DOHH2 (cell line): Measurements from ENCODE around the gene SLC22A14.

Experiments
- CTCF ChIP-seq: fragments of 200-600 bp; sonication (generic); IDR thresholded peaks from one replicate; pipeline ENCODE4 v1.5.1; 2014; ENCODE audit warnings: antibody characterized with exemption, mild to moderate bottlenecking, low read depth, low read length; ENCODE audit not compliant: poor library complexity, severe bottlenecking
- EZH2phosphoT487 ChIP-seq: fragments of 200-600 bp; sonication (generic); IDR thresholded peaks from 2 replicates; pipeline ENCODE4 v1.6.1; 2017; ENCODE audit warnings: borderline replicate concordance, mild to moderate bottlenecking, antibody characterized with exemption, low read length, moderate library complexity, mixed read lengths

GRCh38 chr3:38353151-38353550 lies 71.1 kb downstream of the SLC22A14 start:
- TF ChIP-seq CTCF (no peak), EZH2phosphoT487 (no peak)
